HG02938 (cell line): ENCODE measurements around the gene CHI3L2.

Experiments used
- ATAC-seq: cut with Tn5 transposase; IDR thresholded peaks from one replicate; pipeline ENCODE4 v1.9.1; 2021; ENCODE audit warnings: mild to moderate bottlenecking, moderate library complexity; ENCODE audit not compliant: unreplicated experiment

The CHI3L2 gene

GRCh38 chr1:111290104-111290503, 62.6 kb downstream of the CHI3L2 start:
- ATAC-seq = no peak

DNA sequence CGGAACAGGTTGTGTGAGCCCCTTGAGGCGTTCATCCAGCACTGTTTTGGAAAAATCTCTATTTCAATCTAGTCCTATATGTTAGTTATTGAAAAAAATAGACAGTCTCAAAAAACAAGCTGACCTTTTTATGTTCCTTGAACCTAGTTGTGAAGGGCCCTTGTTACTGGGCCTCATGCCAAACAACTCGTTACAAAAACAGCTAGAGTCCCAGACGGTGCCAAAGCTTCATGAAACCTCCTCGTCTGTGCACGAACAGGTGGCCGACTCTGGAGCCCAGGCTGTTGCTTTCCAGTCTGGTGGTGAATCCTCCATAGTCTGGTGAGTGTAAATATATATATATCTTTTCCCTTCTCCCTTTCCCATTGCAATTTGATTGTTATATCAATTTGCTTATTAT, 63.1 kb downstream of the CHI3L2 start, which contains the start of gene CHIA:
Gene CHIA (plus strand): TSS at position 222 of the 400 bp plus-strand sequence. CDS start 19,617 bp downstream, outside the sequence.
- ATAC-seq = no peak
